ENCODE measurements around the gene HSPD1. TPM values are rescaled to one million over a fixed set of nuclear protein-coding genes. Genes with fewer than 3 reads are reported as not detected.
A peak's percentile ranks its signal among the peaks of the same experiment; 100 is the strongest.

Gene HSPD1
- total and polyA plus RNA-seq, 9 of the 15 experiments (the other 6 are each of a cell fraction or from before 2014, with no cell fraction given) = 398 to 1,014 (median 622) TPM

- TF ChIP-seq ZNF449 (CRISPR knock-in tag; IDR thresholded peaks at IDR 0.05) (no peak), ESRRB (CRISPR knock-in tag; IDR thresholded peaks at IDR 0.05; ENCODE audit: borderline replicate concordance) (no peak), ZNF316 (IDR thresholded peaks at IDR 0.05) (no peak), SMARCA5 (IDR thresholded peaks at IDR 0.05) (no peak), TCF7L2 (IDR thresholded peaks at IDR 0.05; ENCODE audit: low read depth, low read length) (no peak), GMEB1 (CRISPR knock-in tag; IDR thresholded peaks at IDR 0.05) (peak; percentile 76), DACH1 (IDR thresholded peaks at IDR 0.05; ENCODE audit: partially characterized antibody) (no peak), NCOA1 (IDR thresholded peaks at IDR 0.05; ENCODE audit: low read depth) (peak; percentile 83), ZFP30 (CRISPR knock-in tag; IDR thresholded peaks at IDR 0.05; ENCODE audit: borderline replicate concordance) (no peak), ZNF280A (IDR thresholded peaks at IDR 0.05; ENCODE audit: low read depth, partially characterized antibody) (no peak), ZNF263 (CRISPR knock-in tag; IDR thresholded peaks at IDR 0.05; ENCODE audit: borderline replicate concordance) (peak; percentile 61), POLR3G (IDR thresholded peaks at IDR 0.05; ENCODE audit: extremely low read depth, insufficient read length, insufficient replicate concordance) (no peak), ZNF224 (CRISPR knock-in tag; IDR thresholded peaks at IDR 0.05) (0 out of 2 replicates have a peak, but pooled peaks have one; percentile 45), TEAD1 (CRISPR knock-in tag; IDR thresholded peaks at IDR 0.05) (peak in 1 of 2 experiments; percentile 84; a peak in 2 of 4 replicates), ZEB2 (IDR thresholded peaks at IDR 0.05) (peak; percentile 92), ZNF239 (CRISPR knock-in tag; IDR thresholded peaks at IDR 0.05) (no peak), RBM22 (IDR thresholded peaks at IDR 0.05; ENCODE audit: low read depth, low read length, poor library complexity, severe bottlenecking) (no peak), SAFB2 (IDR thresholded peaks at IDR 0.05; ENCODE audit: borderline replicate concordance, low read depth, low read length, severe bottlenecking) (no peak)
- TF ChIP-seq, protein P1, sequence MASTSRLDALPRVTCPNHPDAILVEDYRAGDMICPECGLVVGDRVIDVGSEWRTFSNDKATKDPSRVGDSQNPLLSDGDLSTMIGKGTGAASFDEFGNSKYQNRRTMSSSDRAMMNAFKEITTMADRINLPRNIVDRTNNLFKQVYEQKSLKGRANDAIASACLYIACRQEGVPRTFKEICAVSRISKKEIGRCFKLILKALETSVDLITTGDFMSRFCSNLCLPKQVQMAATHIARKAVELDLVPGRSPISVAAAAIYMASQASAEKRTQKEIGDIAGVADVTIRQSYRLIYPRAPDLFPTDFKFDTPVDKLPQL (IDR thresholded peaks at IDR 0.05; ENCODE audit: extremely low read depth, insufficient read length) = no peak
- TF ChIP-seq, protein P2, sequence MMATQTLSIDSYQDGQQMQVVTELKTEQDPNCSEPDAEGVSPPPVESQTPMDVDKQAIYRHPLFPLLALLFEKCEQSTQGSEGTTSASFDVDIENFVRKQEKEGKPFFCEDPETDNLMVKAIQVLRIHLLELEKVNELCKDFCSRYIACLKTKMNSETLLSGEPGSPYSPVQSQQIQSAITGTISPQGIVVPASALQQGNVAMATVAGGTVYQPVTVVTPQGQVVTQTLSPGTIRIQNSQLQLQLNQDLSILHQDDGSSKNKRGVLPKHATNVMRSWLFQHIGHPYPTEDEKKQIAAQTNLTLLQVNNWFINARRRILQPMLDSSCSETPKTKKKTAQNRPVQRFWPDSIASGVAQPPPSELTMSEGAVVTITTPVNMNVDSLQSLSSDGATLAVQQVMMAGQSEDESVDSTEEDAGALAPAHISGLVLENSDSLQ (IDR thresholded peaks at IDR 0.05) = peak; percentile 43; the same call in 1 of the 2 replicates
Measured at GRCh38 chr2:197499594-197500502, at the start of gene HSPD1, which contains the start of gene HSPE1 (continued).

Data from K562 (cell line).